Glutamatergic neuron (in vitro differentiated cells): ENCODE data around the gene SLC35C1. TPM values are rescaled to one million over a fixed set of nuclear protein-coding genes. Genes with fewer than 3 reads are reported as not detected.
"Not testable (repeated sequence)": the region's sequence is repeated elsewhere in the genome, so short reads cannot be mapped to it uniquely, and the experiment has no call there.

ENCODE experiments used
- DNase-seq: peaks from one replicate; pipeline ENCODE4 v3.0.0; 2022
- H3K27ac Mint-ChIP-seq: one replicate; pipeline ENCODE4 v1.8.0; 2020; ENCODE audit warnings: mild to moderate bottlenecking, mixed read lengths, inconsistent platforms; ENCODE audit not compliant: unreplicated experiment
- H3K27me3 Mint-ChIP-seq: one replicate; pipeline ENCODE4 v1.8.0; 2020; ENCODE audit warnings: mild to moderate bottlenecking, moderate library complexity, mixed read lengths, inconsistent platforms; ENCODE audit not compliant: unreplicated experiment
- H3K36me3 Mint-ChIP-seq: one replicate; pipeline ENCODE4 v1.8.0; 2020; ENCODE audit warnings: mild to moderate bottlenecking, mixed read lengths, inconsistent platforms; ENCODE audit not compliant: unreplicated experiment
- H3K4me1 Mint-ChIP-seq: one replicate; pipeline ENCODE4 v1.8.0; 2020; ENCODE audit warnings: mild to moderate bottlenecking, low read depth, mixed read lengths, inconsistent platforms; ENCODE audit not compliant: unreplicated experiment
- H3K4me3 Mint-ChIP-seq: one replicate; pipeline ENCODE4 v1.8.0; 2020; ENCODE audit warnings: mild to moderate bottlenecking, mixed read lengths, inconsistent platforms; ENCODE audit not compliant: unreplicated experiment
- H3K9me3 Mint-ChIP-seq: one replicate; pipeline ENCODE4 v1.8.0; 2020; ENCODE audit warnings: mild to moderate bottlenecking, moderate library complexity, mixed read lengths, inconsistent platforms; ENCODE audit not compliant: unreplicated experiment
- CTCF ChIP-seq: fragments of 200-600 bp; sonication (generic); IDR thresholded peaks from one replicate; pipeline ENCODE4 v1.5.0; 2021; ENCODE audit not compliant: partially characterized antibody, unreplicated experiment
- total RNA-seq: library from RNA; stranded (reverse); fragmentation: NEBNext Ultra II Directional; extraction: Animal tissue kit (Norgen Biotek cat#: 25700); gene quantifications from one replicate; pipeline ENCODE4 v1.2.1, GENCODE V29; 2021; ENCODE audit not compliant: unreplicated experiment

The SLC35C1 gene
- total RNA-seq, 1 donor from 2014 or later = 20.9 TPM

GRCh38 chr11:45815747-45816146 lies 10.8 kb downstream of the SLC35C1 start:
- peaks cover 15% of the 10 kb centered on the region for H3K4me1 Mint-ChIP-seq
- no peaks in the 10 kb centered on the region for H3K27me3 Mint-ChIP-seq
- H3K4me3 Mint-ChIP-seq = no peak overlapping the region
- peak overlapping the region; percentile 93 for H3K27ac Mint-ChIP-seq
- H3K9me3 Mint-ChIP-seq = peaks cover 8% of the 10 kb centered on the region
- TF ChIP-seq CTCF = no peak
- DNase-seq = no peak
- H3K36me3 Mint-ChIP-seq = peaks cover 8% of the 10 kb centered on the region

- no peak for TF ChIP-seq CTCF
- H3K27ac Mint-ChIP-seq = no peak overlapping the region
- DNase-seq = peak; percentile 30
- peaks cover 8% of the 10 kb centered on the region for H3K36me3 Mint-ChIP-seq
- H3K4me1 Mint-ChIP-seq = peaks cover 15% of the 10 kb centered on the region
- H3K27me3 Mint-ChIP-seq = no peaks in the 10 kb centered on the region
- H3K4me3 Mint-ChIP-seq = no peak overlapping the region
- peaks cover 8% of the 10 kb centered on the region for H3K9me3 Mint-ChIP-seq
Measured at GRCh38 chr11:45816614-45817013, 11.7 kb downstream of the SLC35C1 start.

- H3K4me1 Mint-ChIP-seq = peaks cover 15% of the 10 kb centered on the region
- peaks cover 8% of the 10 kb centered on the region for H3K9me3 Mint-ChIP-seq
- no peaks in the 10 kb centered on the region for H3K27me3 Mint-ChIP-seq
Measured at GRCh38 chr11:45817191-45817590, 12.2 kb downstream of the SLC35C1 start.

GRCh38 chr11:45818961-45819605 lies 14.1 kb downstream of the SLC35C1 start:
- Mint-ChIP-seq H3K9me3 (peaks cover 8% of the 10 kb centered on the region), H3K36me3 (peaks cover 8% of the 10 kb centered on the region), H3K27me3 (no peaks in the 10 kb centered on the region), H3K4me3 (no peak overlapping the region), H3K4me1 (peaks cover 6% of the 10 kb centered on the region), H3K27ac (no peak overlapping the region)
- DNase-seq = no peak
- TF ChIP-seq CTCF = no peak

More at GRCh38 chr11:45817191-45817590, 12.2 kb downstream of the SLC35C1 start:
- no peak overlapping the region for H3K27ac Mint-ChIP-seq
- DNase-seq = no peak
- H3K36me3 Mint-ChIP-seq = peaks cover 8% of the 10 kb centered on the region
- no peak for TF ChIP-seq CTCF
- H3K4me3 Mint-ChIP-seq = no peak overlapping the region

GRCh38 chr11:45820211-45820857 lies 15.4 kb downstream of the SLC35C1 start:
- H3K4me3 Mint-ChIP-seq = no peak overlapping the region
- no peak for DNase-seq
- H3K9me3 Mint-ChIP-seq = peaks cover 8% of the 10 kb centered on the region
- TF ChIP-seq CTCF = no peak
- H3K27ac Mint-ChIP-seq = no peak overlapping the region
- peaks cover 2% of the 10 kb centered on the region for H3K27me3 Mint-ChIP-seq
- peaks cover 6% of the 10 kb centered on the region for H3K4me1 Mint-ChIP-seq
- H3K36me3 Mint-ChIP-seq = peaks cover 8% of the 10 kb centered on the region

- H3K9me3 Mint-ChIP-seq, H3K27me3 Mint-ChIP-seq, H3K36me3 Mint-ChIP-seq, DNase-seq, H3K27ac Mint-ChIP-seq, H3K4me3 Mint-ChIP-seq, H3K4me1 Mint-ChIP-seq: not testable (repeated sequence)
Measured at GRCh38 chr11:45826492-45826891, 21.5 kb downstream of the SLC35C1 start.
